Hepatocyte (in vitro differentiated cells): ENCODE measurements around the gene ERBB4. TPM values are rescaled to one million over a fixed set of nuclear protein-coding genes. Genes with fewer than 3 reads are reported as not detected.

ENCODE experiments used
- DNase-seq: peaks from one replicate; pipeline ENCODE4 v3.0.0-alpha.2; 2016; ENCODE audit warnings: low spot score
- H2AFZ ChIP-seq: fragments of 200-600 bp; sonication (generic); 2 replicates; pipeline ENCODE4 v1.6.0; 2016; ENCODE audit warnings: antibody characterized with exemption, mild to moderate bottlenecking
- H3K27ac ChIP-seq: fragments of 200-600 bp; sonication (generic); 2 replicates; pipeline ENCODE4 v1.5.1; 2016; ENCODE audit warnings: mild to moderate bottlenecking
- H3K27me3 ChIP-seq: fragments of 200-600 bp; sonication (generic); 2 replicates; pipeline ENCODE4 v1.6.1; 2016
- H3K36me3 ChIP-seq: fragments of 200-600 bp; sonication (generic); replicated peaks from 2 replicates; pipeline ENCODE4 v1.5.1; 2016; ENCODE audit warnings: low read depth; ENCODE audit not compliant: insufficient read depth
- H3K4me1 ChIP-seq: fragments of 200-600 bp; sonication (generic); 2 replicates; pipeline ENCODE4 v1.5.1; 2016; ENCODE audit warnings: mild to moderate bottlenecking, moderate library complexity; ENCODE audit not compliant: insufficient read depth
- H3K4me2 ChIP-seq: fragments of 200-600 bp; sonication (generic); 2 replicates; pipeline ENCODE4 v1.6.0; 2016
- H3K4me3 ChIP-seq: fragments of 200-600 bp; sonication (generic); 2 replicates; pipeline ENCODE4 v1.5.1; 2016; ENCODE audit warnings: mild to moderate bottlenecking
- H3K79me2 ChIP-seq: fragments of 200-600 bp; sonication (generic); 2 replicates; pipeline ENCODE4 v1.6.0; 2017; ENCODE audit warnings: mild to moderate bottlenecking
- H3K9me2 ChIP-seq: fragments of 200-600 bp; sonication (generic); replicated peaks from 2 replicates; pipeline ENCODE4 v1.6.0; 2017; ENCODE audit warnings: mild to moderate bottlenecking; ENCODE audit not compliant: insufficient read depth
- H3K9me3 ChIP-seq: fragments of 200-600 bp; sonication (generic); 2 replicates; pipeline ENCODE4 v1.5.1; 2016; ENCODE audit warnings: low read depth, mild to moderate bottlenecking
- H4K20me1 ChIP-seq: fragments of 200-600 bp; sonication (generic); 2 replicates; pipeline ENCODE4 v1.6.0; 2016; ENCODE audit warnings: mild to moderate bottlenecking; ENCODE audit not compliant: insufficient read depth, poor library complexity, severe bottlenecking
- EZH2 ChIP-seq: fragments of 200-600 bp; sonication (generic); IDR thresholded peaks from 2 replicates; pipeline ENCODE4 v1.6.1; 2016; ENCODE audit warnings: antibody characterized with exemption, mild to moderate bottlenecking, borderline replicate concordance
- EZH2phosphoT487 ChIP-seq: fragments of 200-600 bp; sonication (generic); IDR thresholded peaks from one replicate; pipeline ENCODE4 v1.6.1; 2018; ENCODE audit warnings: antibody characterized with exemption, mild to moderate bottlenecking, low read depth, moderate library complexity; ENCODE audit not compliant: unreplicated experiment, severe bottlenecking
- WGBS: methylation state at CpG from one replicate; pipeline ENCODE4 v1.1.6; 2016; ENCODE audit warnings: low lambda C conversion rate; ENCODE audit errors: missing lambda C conversion rate; 5-methylcytosine and 5-hydroxymethylcytosine counted together
- polyA plus RNA-seq: library from polyadenylated mRNA; unstranded; fragments of >200 nt; fragmentation: Nextera tagmentation; extraction: Ambion mirVana; gene quantifications from 2 replicates; pipeline ENCODE4 v1.2.1, GENCODE V29; 2016
- total RNA-seq: library from RNA; depleted of rRNA; stranded (reverse); fragments of >200 nt; gene quantifications from 2 replicates; pipeline ENCODE4 v1.2.3, GENCODE V29; 2014
- TF ChIP-seq, protein P1 (sequence below): fragments of 200-600 bp; sonication (generic); IDR thresholded peaks from 2 replicates; pipeline ENCODE4 v1.5.1; 2016; ENCODE audit warnings: antibody characterized with exemption, mild to moderate bottlenecking; ENCODE audit not compliant: poor library complexity

The ERBB4 gene
- total and polyA plus RNA-seq, 2 experiments from 2014 or later, result 3.4 to 3.9 TPM

DNA sequence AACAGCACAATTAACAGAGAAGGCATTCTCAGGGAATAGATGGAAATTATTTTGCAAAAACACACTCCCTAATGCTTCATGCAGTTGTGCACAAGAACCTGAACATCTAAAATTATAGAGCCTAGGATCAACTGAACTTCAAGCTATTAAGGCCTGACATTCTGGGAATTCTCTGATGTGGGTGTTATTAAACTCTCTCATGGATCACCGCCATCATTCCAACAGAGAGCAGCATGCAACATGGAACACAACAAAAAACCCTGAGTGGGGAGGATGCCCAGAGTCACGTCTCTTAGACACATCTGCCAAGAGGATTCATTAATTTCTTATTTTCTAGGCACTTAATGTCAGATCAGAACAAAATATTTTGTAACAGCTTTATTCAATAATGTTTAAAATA lies 543.8 kb downstream of the ERBB4 start:
- Histone ChIP-seq H3K9me2 (no peaks in the 10 kb centered on the region), H3K4me2 (no peak overlapping the region), H3K27me3 (no peaks in the 10 kb centered on the region), H3K79me2 (no peaks in the 10 kb centered on the region), H3K36me3 (no peaks in the 10 kb centered on the region), H3K4me3 (no peak overlapping the region), H4K20me1 (no peaks in the 10 kb centered on the region), H3K27ac (no peak overlapping the region), H3K4me1 (no peaks in the 10 kb centered on the region), H3K9me3 (no peaks in the 10 kb centered on the region), H2AFZ (no peak overlapping the region)
- no peak for DNase-seq
- 86% methylated on average over 2 of the region's 2 CpGs for WGBS
- TF ChIP-seq, protein P1, sequence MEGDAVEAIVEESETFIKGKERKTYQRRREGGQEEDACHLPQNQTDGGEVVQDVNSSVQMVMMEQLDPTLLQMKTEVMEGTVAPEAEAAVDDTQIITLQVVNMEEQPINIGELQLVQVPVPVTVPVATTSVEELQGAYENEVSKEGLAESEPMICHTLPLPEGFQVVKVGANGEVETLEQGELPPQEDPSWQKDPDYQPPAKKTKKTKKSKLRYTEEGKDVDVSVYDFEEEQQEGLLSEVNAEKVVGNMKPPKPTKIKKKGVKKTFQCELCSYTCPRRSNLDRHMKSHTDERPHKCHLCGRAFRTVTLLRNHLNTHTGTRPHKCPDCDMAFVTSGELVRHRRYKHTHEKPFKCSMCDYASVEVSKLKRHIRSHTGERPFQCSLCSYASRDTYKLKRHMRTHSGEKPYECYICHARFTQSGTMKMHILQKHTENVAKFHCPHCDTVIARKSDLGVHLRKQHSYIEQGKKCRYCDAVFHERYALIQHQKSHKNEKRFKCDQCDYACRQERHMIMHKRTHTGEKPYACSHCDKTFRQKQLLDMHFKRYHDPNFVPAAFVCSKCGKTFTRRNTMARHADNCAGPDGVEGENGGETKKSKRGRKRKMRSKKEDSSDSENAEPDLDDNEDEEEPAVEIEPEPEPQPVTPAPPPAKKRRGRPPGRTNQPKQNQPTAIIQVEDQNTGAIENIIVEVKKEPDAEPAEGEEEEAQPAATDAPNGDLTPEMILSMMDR, result no peak
- TF ChIP-seq EZH2 (no peak), EZH2phosphoT487 (no peak)

DNA sequence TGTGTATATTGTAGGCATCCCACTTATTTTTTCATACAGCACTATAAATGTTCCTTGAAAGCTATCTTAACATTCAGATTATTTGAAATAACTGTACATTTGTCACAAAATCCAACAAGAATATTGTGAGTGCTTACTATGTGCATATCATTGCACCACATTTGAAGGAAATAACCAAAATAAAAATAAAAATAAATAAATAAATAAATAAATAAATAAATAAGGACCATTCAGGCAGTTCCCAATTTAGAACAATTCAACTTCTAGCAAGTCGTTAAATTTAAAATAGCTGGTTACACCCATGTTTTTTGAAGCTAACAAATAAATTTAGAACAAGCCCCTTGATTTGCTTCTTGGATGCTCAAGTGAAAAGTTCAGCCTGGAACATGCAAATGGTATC lies 548.3 kb downstream of the ERBB4 start:
- Histone ChIP-seq H3K27me3 (no peaks in the 10 kb centered on the region), H3K9me3 (no peaks in the 10 kb centered on the region), H3K4me2 (no peak overlapping the region), H2AFZ (no peak overlapping the region), H3K4me1 (no peaks in the 10 kb centered on the region), H3K36me3 (no peaks in the 10 kb centered on the region), H4K20me1 (no peaks in the 10 kb centered on the region), H3K9me2 (no peaks in the 10 kb centered on the region), H3K79me2 (no peaks in the 10 kb centered on the region), H3K4me3 (no peak overlapping the region), H3K27ac (no peak overlapping the region)
- DNase-seq, result no peak
- WGBS, result 97% methylated on average over 1 of the region's 1 CpG
- TF ChIP-seq, protein P1, result no peak
- TF ChIP-seq EZH2 (no peak), EZH2phosphoT487 (no peak)

DNA sequence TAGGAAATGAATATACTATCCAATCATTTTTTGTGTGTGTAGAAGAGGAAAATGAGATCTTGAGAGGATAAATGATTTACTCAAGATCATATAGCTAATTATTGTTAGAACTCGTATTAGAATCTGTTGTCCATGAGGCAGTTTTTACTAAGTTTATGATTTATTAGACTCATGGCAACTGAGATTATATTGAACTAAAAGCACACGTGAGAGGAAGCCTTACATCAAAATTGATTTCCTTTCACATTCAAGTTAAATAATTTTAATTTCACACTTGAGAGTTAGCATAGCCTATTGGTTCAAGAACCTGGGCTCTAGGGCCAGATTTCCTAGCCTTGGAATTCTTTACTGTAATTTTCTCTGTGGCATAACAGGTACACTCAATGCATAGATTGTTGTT lies 552.3 kb downstream of the ERBB4 start:
- no peaks in the 10 kb centered on the region for H3K4me1 ChIP-seq
- no peaks in the 10 kb centered on the region for H3K27me3 ChIP-seq
- H4K20me1 ChIP-seq, result no peaks in the 10 kb centered on the region
- H3K79me2 ChIP-seq, result no peaks in the 10 kb centered on the region
- H3K4me3 ChIP-seq, result no peak overlapping the region
- H3K9me3 ChIP-seq, result no peaks in the 10 kb centered on the region
- no peak overlapping the region for H3K27ac ChIP-seq
- no peaks in the 10 kb centered on the region for H3K36me3 ChIP-seq
- WGBS, result 62% methylated on average over 2 of the region's 2 CpGs
- no peak for DNase-seq
- H2AFZ ChIP-seq, result no peak overlapping the region
- H3K9me2 ChIP-seq, result no peaks in the 10 kb centered on the region
- no peak overlapping the region for H3K4me2 ChIP-seq
- TF ChIP-seq EZH2phosphoT487 (no peak), EZH2 (no peak)
- TF ChIP-seq, protein P1, result no peak

DNA sequence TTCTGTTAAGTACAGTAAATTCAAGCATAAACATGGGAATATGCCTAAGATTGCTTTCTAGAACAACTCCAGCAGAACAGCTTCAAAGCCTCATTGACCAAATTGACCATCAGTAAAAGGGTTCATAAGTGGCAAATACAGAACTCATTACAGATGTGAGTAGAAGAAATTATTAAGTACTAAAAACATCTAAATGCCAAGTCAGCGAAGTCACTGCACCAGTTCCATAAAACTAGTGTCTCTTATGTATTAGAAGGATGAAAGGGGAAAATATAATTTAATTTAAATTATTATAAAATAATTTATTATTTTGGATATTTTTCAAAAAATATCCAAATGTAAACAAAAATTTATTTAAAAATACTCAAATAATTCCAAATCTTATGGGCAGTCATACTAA lies 553.2 kb downstream of the ERBB4 start:
- no peak for DNase-seq
- no peaks in the 10 kb centered on the region for H3K36me3 ChIP-seq
- no peaks in the 10 kb centered on the region for H3K79me2 ChIP-seq
- H4K20me1 ChIP-seq, result no peaks in the 10 kb centered on the region
- no peaks in the 10 kb centered on the region for H3K9me3 ChIP-seq
- TF ChIP-seq, protein P1, result no peak
- no peak for TF ChIP-seq EZH2phosphoT487
- TF ChIP-seq EZH2, result no peak
- H3K27me3 ChIP-seq, result no peaks in the 10 kb centered on the region
- no peaks in the 10 kb centered on the region for H3K4me1 ChIP-seq
- H2AFZ ChIP-seq, result no peak overlapping the region
- no peak overlapping the region for H3K4me3 ChIP-seq
- H3K9me2 ChIP-seq, result no peaks in the 10 kb centered on the region
- H3K4me2 ChIP-seq, result no peak overlapping the region
- 85% methylated on average over 1 of the region's 1 CpG for WGBS
- H3K27ac ChIP-seq, result no peak overlapping the region
